NT2/D1 (cell line): ENCODE measurements around the gene HRH1.

Experiments used
- SUZ12 ChIP-seq: IDR thresholded peaks from 2 replicates; pipeline ENCODE4 v1.6.1; 2011; ENCODE audit not compliant: insufficient read length, insufficient read depth; ENCODE audit errors: extremely low read depth
- ZNF274 ChIP-seq: IDR thresholded peaks from 2 replicates; pipeline ENCODE4 v1.6.1; 2011; ENCODE audit warnings: mild to moderate bottlenecking, low read depth, low read length

DNA sequence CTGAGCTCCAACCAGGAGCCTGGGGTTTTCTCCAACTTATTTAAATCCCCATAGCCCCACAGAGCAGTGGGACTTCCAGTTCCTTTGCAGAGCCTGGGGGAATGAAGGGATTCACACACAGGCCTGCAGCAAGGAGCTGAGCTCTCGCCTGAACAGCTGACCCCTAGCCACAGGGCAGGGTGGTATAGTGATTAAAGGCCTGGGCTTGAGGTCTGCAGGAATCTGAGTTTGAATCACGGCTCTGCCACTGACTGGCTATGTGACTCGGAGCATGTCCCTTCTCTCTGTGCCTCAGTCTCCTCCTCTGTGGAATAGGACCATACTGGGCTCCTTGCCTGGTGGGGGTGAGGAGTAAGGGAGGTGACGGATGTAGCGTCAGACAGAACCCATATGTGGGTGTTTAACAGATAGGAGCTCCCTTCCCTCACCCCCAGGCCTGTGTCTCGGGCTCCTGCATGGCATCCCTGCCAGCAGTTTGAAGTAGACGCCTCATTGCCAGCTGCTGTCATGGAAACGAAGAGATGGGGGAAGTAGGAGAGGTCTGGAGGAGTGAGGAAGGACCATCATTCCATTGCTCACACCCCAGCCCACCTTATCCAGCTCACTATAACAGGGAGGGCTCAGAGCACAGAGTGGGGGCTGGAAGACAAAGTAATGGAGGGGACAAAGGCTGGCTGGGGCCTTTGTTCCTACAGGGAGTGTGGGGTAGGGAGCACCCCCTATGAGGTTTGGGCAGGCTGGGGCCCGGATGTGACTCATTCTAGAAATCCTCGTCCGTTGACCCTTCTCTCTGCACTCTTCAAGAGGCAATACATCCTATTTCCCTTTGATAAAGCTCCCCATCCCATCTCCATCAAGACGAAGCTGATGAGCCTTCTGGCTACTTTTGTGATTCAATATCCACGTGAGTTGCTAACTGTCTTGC, 14.8 kb downstream of the HRH1 start:
- TF ChIP-seq ZNF274 (no peak), SUZ12 (no peak)
